Activated naive CD8-positive, alpha-beta T cell treated with anti-CD3 and anti-CD28 coated beads, Interleukin-2, amount 10 ng/mL, durations not matched to agents 7 days and 5 days (primary cell): Measurements from ENCODE around the gene LTB4R. TPM values are rescaled to one million over a fixed set of nuclear protein-coding genes. Genes with fewer than 3 reads are reported as not detected.
"Not testable (repeated sequence)": the region's sequence is repeated elsewhere in the genome, so short reads cannot be mapped to it uniquely, and the experiment has no call there.

Source experiments
- ATAC-seq: fragments of 150-1000 bp; cut with Tn5 transposase; one replicate; pipeline ENCODE4 v1.10.0; 2021; ENCODE audit warnings: low read depth, moderate library complexity
- POLR2A ChIA-PET: fragments of 350-600 bp; sonication (Branson Sonifier 250); formaldehyde crosslinking; loops from one replicate; lab custom pipeline; 2021; ENCODE audit warnings: antibody characterized with exemption; lab: Charles Lee
- DNase-seq: peaks from one replicate; pipeline ENCODE4 v3.0.0; 2021
- H3K27ac Mint-ChIP-seq: one replicate; pipeline ENCODE4 v1.8.0; 2022; ENCODE audit warnings: mild to moderate bottlenecking, mixed read lengths
- H3K27me3 Mint-ChIP-seq: one replicate; pipeline ENCODE4 v1.8.0; 2022; ENCODE audit warnings: mild to moderate bottlenecking, moderate library complexity, mixed read lengths
- H3K36me3 Mint-ChIP-seq: one replicate; pipeline ENCODE4 v1.8.0; 2021; ENCODE audit warnings: mild to moderate bottlenecking, mixed read lengths
- H3K4me1 Mint-ChIP-seq: one replicate; pipeline ENCODE4 v1.8.0; 2021; ENCODE audit warnings: mixed read lengths
- H3K4me3 Mint-ChIP-seq: one replicate; pipeline ENCODE4 v1.8.0; 2022; ENCODE audit warnings: mild to moderate bottlenecking, moderate library complexity, mixed read lengths
- H3K9me3 Mint-ChIP-seq: one replicate; pipeline ENCODE4 v1.8.0; 2021; ENCODE audit warnings: mixed read lengths
- total RNA-seq, 2 experiments: library from RNA; stranded (reverse); gene quantifications; one replicate each; pipeline ENCODE4 v1.2.3, GENCODE V29; 2021

LTB4R gene
- total RNA-seq, 2 experiments from 2014 or later, result 27.0 to 27.8 TPM

DNA sequence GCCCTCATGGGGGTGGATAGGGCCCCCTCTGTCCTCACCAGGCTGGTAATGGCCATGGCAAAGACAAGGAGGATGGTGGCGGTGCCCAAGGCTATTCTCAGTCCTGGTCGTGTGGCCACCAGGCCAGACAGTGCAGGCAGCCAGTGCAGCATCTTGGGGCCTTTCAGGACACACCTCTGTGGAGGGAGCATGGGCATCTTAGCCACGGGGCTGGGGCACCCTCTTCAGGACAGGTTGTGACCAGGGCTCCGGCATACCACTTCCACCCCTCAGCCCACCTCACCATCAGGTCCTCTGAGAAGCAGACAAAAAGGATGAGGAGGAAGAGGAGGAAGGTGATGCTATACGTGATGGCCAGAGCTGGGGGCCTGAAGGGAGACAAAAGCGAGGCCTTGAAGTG lies 12.7 kb downstream of the LTB4R start:
- Mint-ChIP-seq H3K27me3 (peaks cover 13% of the 10 kb centered on the region), H3K9me3 (no peaks in the 10 kb centered on the region), H3K27ac (no peak overlapping the region), H3K36me3 (no peaks in the 10 kb centered on the region), H3K4me3 (no peak overlapping the region), H3K4me1 (peaks cover 19% of the 10 kb centered on the region)
- no peak for ATAC-seq
- DNase-seq, result no peak
- POLR2A ChIA-PET, result no interaction called here

DNA sequence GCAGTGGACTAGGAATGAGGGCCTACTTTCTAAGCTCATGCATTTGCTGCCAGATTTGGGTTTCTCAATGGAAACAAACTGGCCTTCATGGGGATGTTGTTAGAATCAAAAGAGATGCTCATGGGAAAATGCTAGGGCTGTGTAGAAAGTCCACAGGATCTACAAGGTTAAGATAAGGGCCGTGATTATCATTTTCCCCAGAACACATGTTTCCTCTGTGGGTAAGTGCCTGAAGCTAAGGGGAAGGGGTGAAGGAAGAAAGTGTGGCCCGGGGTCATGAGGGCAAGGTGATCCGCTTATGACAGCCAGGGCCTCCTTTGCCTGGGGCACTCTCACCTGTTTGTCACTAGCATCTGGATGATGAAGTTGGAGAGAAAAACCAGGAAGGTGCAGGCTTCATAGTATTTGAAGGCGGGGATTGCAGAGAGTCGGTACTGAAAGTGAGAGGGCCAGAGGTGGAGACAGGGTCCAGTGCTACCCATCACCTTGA lies 13.8 kb downstream of the LTB4R start:
- Mint-ChIP-seq H3K4me1 (peaks cover 29% of the 10 kb centered on the region), H3K27me3 (peaks cover 6% of the 10 kb centered on the region), H3K9me3 (no peaks in the 10 kb centered on the region), H3K27ac (no peak overlapping the region), H3K4me3 (no peak overlapping the region), H3K36me3 (no peaks in the 10 kb centered on the region)
- DNase-seq (no peak), ATAC-seq (no peak)
- POLR2A ChIA-PET, result interaction anchor here (1.2 to 1.4 kb wide), 3 partner anchors 83 to 112 kb away, joined by 3 read pairs; partner anchors contain the start of genes CBLN3 and KHNYN

DNA sequence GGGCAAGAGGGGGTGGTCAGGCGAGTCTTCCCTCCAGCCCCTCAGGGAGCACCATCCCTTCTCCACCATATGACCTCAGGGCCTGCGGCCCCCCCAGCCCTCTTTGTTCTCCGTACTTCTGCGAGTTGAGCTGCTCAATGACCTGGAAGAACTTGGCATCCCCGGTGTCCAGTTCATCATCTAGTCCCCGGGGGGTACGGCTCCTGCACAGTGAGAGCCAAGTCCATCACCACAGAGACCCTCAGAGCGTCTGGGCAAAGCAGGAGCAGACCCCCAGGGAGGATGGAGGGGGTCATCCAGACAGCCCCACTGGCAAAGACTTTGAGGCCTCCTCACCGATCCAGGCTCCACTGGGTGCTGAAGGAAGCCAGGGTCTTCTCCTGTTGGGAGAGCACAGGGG lies 14.7 kb downstream of the LTB4R start:
- Mint-ChIP-seq H3K4me1 (peaks cover 32% of the 10 kb centered on the region), H3K27ac (no peak overlapping the region), H3K36me3 (no peaks in the 10 kb centered on the region), H3K9me3 (no peaks in the 10 kb centered on the region), H3K27me3 (peaks cover 5% of the 10 kb centered on the region), H3K4me3 (no peak overlapping the region)
- no peak for DNase-seq
- POLR2A ChIA-PET, result interaction anchor here (1.3 to 1.4 kb wide), 2 partner anchors 84 to 104 kb away, joined by 3 read pairs; partner anchors contain the start of genes CBLN3 and KHNYN
- no peak for ATAC-seq

DNA sequence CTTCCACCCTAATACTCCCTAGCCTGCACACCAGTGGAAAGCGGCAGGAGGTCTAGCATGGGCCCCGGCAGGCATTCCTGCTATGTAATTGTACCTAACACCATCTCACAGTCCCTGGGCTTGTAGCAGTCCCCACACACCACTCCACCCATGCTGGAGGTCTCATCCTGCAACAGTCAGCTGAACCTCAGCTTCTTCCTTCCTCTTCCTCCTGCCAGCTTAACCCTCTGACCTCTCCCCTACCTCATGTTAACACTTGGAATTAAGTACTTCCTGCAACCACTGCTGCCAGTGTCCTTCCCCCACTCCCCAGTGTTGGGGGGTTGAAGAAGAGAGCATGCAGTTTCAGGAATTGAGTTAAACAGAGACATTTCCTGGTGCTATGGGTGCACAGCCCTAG lies 16.0 kb downstream of the LTB4R start:
- H3K4me3 Mint-ChIP-seq, result peak overlapping the region; percentile 65
- H3K27ac Mint-ChIP-seq, result peak overlapping the region; percentile 86
- POLR2A ChIA-PET, result interaction anchor here (0.6 to 1.5 kb wide), 5 partner anchors 12 to 685 kb away, joined by 3 to 10 read pairs (median 5); partner anchors contain the start of genes KHNYN, RIPK3 and TINF2
- H3K9me3 Mint-ChIP-seq, result no peaks in the 10 kb centered on the region
- H3K4me1 Mint-ChIP-seq, result peaks cover 41% of the 10 kb centered on the region
- no peaks in the 10 kb centered on the region for H3K36me3 Mint-ChIP-seq
- H3K27me3 Mint-ChIP-seq, result peaks cover 9% of the 10 kb centered on the region
- ATAC-seq (no peak), DNase-seq (peak; percentile 32)

DNA sequence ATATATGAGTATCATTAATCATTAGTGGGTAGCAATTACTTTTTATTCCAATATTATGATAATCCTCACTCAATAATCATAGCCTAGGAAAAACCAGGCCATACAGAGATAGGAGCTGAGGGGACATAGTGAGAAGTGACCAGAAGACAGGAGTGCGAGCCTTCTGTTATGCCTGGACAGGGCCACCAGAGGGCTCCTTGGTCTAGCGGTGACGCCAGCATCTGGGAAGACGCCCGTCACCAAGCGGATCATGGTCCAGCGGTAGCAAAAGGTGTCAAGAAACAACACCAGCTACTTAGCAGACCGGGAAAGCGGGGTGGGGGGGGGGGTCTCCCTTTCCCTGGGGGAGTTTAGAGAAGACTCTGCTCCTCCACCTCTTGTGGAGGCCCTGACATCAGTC lies 16.6 kb downstream of the LTB4R start:
- Mint-ChIP-seq H3K27me3 (peaks cover 11% of the 10 kb centered on the region), H3K4me1 (peaks cover 44% of the 10 kb centered on the region)
- H3K4me3 Mint-ChIP-seq, H3K9me3 Mint-ChIP-seq, ATAC-seq, H3K27ac Mint-ChIP-seq, H3K36me3 Mint-ChIP-seq: not testable (repeated sequence)
- peak; percentile 39 for DNase-seq
- POLR2A ChIA-PET, result interaction anchor here (1.0 to 1.5 kb wide), 2 partner anchors 85 to 102 kb away, joined by 5 to 10 read pairs; partner anchors contain the start of genes KHNYN and TINF2

DNA sequence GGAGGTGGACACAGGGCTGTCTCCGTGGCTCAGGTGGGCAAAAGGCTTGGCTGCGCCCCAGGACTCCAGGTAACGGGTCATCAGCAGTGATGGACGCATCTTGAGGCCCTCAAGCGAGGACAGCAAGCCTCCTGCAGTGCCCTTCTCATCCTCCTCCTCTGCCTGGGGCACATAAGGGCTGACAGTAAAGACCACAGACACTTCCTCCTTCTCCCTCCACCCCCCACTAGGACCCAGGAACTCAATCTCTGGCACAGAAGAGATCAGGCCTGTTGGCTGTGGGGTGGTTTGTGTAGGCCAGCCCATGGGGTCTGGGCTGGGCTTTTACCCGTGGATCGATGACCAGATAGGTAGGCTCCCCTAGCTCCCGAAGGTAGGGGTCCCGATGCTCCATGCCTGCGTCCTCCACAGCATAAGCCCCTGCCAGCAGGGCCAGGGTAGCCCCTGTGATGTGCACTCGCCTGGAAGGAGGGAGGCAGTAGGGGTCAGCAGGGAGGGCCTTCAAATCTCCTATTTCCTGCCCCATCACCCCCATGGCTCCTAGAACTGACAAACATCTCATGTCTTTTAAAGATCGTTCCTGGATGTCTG lies 17.9 kb downstream of the LTB4R start:
- peak; percentile 19 for ATAC-seq
- Mint-ChIP-seq H3K27ac (peak overlapping the region; percentile 50), H3K27me3 (peaks cover 22% of the 10 kb centered on the region), H3K9me3 (no peaks in the 10 kb centered on the region), H3K4me3 (no peak overlapping the region), H3K36me3 (no peaks in the 10 kb centered on the region), H3K4me1 (peaks cover 49% of the 10 kb centered on the region)
- POLR2A ChIA-PET, result interaction anchor here (0.8 to 6.8 kb wide), 5 partner anchors 16 to 140 kb away, joined by 3 to 135 read pairs (median 4); partner anchors contain the start of genes CBLN3, IPO4, KHNYN and LTB4R
- peak; percentile 40 for DNase-seq

DNA sequence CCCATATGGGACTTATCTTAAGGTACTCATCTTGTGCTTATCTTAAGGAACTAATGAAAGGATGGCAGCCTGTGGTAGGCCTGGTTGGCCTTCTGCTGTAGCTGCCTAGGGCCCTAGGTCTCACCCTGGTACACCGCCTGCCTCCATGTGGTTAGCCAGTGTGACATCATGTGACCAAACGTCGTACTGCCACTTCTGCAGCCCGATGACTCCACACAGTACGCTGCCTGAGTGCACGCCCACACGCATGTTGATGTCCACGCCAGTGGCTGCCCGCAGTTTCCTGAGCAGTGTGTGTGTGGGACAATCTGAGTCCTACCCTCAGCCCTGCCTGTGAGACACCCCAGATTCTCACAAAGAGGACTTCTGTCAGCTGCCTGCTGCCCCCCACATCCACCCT lies 18.4 kb downstream of the LTB4R start:
- ATAC-seq (peak; percentile 9), DNase-seq (peak; percentile 57)
- peaks cover 24% of the 10 kb centered on the region for H3K27me3 Mint-ChIP-seq
- H3K9me3 Mint-ChIP-seq, result no peaks in the 10 kb centered on the region
- H3K36me3 Mint-ChIP-seq, result no peaks in the 10 kb centered on the region
- H3K27ac Mint-ChIP-seq, result peak overlapping the region; percentile 50
- H3K4me3 Mint-ChIP-seq, result no peak overlapping the region
- peaks cover 52% of the 10 kb centered on the region for H3K4me1 Mint-ChIP-seq
- POLR2A ChIA-PET, result interaction anchor here (1.4 to 6.8 kb wide), 3 partner anchors 17 to 100 kb away, joined by 4 to 135 read pairs (median 7); partner anchors contain the start of genes CBLN3, KHNYN, LTB4R and LTB4R2

DNA sequence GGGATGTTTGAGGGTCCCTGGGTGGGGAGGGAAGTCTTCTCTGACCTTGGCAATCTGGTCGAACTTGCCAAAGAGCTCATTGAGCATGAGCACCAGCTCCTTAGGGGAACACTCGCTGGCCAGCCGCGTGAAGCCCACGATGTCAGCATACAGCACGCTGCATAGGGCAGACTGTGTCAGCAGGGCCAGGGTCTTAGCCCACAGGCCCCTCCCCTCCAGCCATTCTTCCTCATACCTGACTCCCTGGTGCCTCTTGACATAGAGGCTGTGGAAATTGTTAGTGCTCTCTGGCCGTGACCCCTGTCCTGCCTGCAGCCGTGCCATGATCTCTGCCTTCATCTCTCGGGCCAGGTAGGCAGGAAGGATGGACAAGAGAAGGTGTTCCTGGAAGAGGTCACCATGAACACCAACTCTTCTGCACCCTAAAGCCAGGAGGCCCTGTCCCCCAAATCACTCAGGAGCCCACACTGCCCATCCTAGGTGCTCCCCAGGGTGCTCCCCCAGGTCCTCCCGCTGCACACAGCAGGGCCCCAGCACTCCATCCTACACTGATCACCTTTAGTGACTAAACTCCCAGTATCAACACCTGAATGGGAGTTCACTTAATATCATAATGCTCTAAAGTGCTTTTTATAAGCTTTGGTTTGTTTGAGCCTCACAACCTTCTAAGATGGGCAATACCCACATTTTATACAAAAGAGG lies 19.8 kb downstream of the LTB4R start:
- peaks cover 32% of the 10 kb centered on the region for H3K27me3 Mint-ChIP-seq
- DNase-seq, result peak; percentile 31
- peaks cover 5% of the 10 kb centered on the region for H3K36me3 Mint-ChIP-seq
- H3K4me1 Mint-ChIP-seq, result peaks cover 53% of the 10 kb centered on the region
- H3K9me3 Mint-ChIP-seq, result no peaks in the 10 kb centered on the region
- H3K4me3 Mint-ChIP-seq, result no peak overlapping the region
- no peak for ATAC-seq
- H3K27ac Mint-ChIP-seq, result no peak overlapping the region
- POLR2A ChIA-PET, result interaction anchor here (1.4 to 6.8 kb wide), 4 partner anchors 17 to 217 kb away, joined by 5 to 135 read pairs (median 13); partner anchors contain the start of genes CBLN3, DCAF11, KHNYN and LTB4R

DNA sequence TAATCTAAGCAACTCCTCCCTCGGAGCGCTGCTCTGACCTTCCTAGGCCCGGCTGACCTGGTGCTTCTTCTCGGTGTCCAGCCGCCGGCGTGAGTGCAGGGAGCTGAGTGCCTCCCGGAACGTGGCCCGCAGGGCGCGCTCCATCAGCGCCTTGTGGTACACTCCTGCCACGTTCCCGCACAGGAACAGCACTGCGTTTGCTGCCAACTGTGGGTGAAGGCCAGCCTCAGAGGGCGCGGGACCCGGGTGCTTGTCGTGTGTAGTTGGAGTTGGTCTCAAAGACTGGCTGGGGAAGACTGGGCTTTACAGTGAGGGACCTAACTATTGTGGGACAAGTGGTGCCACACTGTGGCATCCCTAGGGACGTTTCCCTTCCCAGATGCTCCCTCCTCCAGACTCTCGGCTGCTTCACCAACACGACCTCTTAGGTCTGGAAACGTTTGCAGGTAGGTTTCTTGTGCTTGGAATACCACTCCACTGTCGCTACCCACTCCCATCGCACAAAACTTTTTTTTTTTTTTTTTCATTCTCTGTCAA lies 20.5 kb downstream of the LTB4R start:
- peaks cover 32% of the 10 kb centered on the region for H3K27me3 Mint-ChIP-seq
- peaks cover 51% of the 10 kb centered on the region for H3K4me1 Mint-ChIP-seq
- H3K36me3 Mint-ChIP-seq, result peaks cover 5% of the 10 kb centered on the region
- H3K9me3 Mint-ChIP-seq, result no peaks in the 10 kb centered on the region
- peak overlapping the region; percentile 82 for H3K4me3 Mint-ChIP-seq
- POLR2A ChIA-PET, result interaction anchor here (0.6 to 6.8 kb wide), 7 partner anchors 18 to 218 kb away, joined by 3 to 135 read pairs (median 9); partner anchors contain the start of genes CBLN3, DCAF11, KHNYN and LTB4R
- DNase-seq (peak; percentile 46), ATAC-seq (no peak)
- H3K27ac Mint-ChIP-seq, result peak overlapping the region; percentile 77

DNA sequence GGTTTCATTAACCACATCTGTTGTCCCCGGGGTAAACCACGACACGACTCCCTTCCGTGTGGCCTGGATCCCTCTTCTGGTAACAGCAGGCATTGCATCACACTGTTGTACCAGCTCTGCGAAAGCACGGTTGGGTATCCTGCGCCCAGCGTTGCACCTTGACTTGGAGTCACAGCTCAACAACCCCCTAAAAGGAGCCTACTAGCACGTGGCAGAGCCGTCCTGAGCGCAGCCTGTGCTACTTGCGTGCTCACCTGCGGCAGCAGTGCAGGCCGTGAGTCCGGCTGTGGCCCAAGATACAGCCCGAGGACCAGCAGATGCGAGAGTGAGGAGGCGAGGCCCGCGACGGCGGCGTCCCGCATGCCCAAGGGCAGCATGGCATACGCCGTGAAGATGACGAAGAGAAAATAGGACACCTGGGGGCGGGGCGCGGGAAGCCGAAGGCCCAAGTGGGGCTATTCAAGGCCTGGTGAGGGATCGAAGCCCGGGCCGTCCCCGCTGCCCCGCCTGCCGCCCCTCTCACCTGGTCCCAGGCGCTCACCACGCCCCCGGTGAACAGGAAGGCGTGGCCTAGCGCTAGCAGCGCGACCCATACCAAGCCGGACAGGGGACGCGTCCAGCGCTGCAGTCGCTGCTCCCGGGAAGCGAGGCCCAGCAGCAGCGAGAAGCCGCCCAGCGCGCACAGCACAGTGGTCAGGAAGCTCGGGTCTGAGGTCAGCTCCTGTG lies 21.1 kb downstream of the LTB4R start:
- H3K4me3 Mint-ChIP-seq, result peak overlapping the region; percentile 82
- H3K27me3 Mint-ChIP-seq, result peaks cover 32% of the 10 kb centered on the region
- ATAC-seq (peak; percentile 73), DNase-seq (peak; percentile 76)
- H3K4me1 Mint-ChIP-seq, result peaks cover 46% of the 10 kb centered on the region
- peak overlapping the region; percentile 77 for H3K27ac Mint-ChIP-seq
- peaks cover 6% of the 10 kb centered on the region for H3K36me3 Mint-ChIP-seq
- POLR2A ChIA-PET, result interaction anchor here (0.6 to 6.8 kb wide), 10 partner anchors 19 to 218 kb away, joined by 3 to 135 read pairs (median 8); partner anchors contain the start of genes CBLN3, DCAF11, IRF9 and KHNYN
- H3K9me3 Mint-ChIP-seq, result no peaks in the 10 kb centered on the region

DNA sequence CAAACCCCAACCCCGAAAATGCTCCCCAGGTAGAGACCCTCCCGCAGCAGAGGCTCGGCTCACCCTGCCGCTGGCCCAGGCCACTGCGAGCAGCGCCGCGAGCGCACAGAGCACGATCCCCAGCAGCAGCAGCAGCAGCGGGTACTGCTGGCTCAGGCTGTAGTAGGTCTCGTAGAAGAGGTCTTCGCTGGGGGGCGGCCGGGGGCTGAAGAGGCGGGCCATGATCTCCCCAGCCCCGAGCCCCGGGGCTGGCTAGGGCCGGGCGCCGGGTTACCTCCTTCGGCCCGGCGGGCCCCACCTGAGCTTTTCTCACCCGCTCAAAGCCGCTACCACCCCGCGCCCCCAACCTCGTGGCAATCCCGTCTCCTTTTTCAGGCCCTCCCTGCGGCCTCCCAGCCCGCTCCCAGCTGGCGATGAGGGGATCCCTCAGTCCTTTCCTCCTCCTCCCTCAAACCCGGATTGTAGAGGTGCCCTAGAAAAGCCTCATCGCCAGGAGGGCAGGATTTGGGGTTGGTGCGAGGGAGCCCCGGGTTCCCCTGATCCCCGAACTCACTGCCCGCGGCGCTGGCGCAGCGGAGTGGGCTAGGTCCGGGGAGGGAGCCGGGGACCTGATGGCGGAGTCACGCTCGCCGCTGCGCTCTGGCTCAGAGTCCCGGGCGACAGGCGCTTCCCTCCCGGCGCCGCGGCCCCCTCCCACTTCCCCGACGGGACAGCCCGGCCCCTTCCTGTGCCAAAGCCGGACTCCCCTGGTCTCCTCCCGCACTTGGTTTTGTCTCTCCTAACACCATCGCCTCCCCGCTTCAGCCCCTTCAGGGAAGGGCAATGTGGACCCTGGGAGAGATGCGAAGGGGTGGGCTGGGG lies 23.4 kb downstream of the LTB4R start, which contains the start of gene ADCY4:
Gene ADCY4, minus strand, starts transcription at position 641 of the 861 bp plus-strand sequence. Its CDS starts 419 bp downstream, at position 222.
- peak; percentile 19 for ATAC-seq
- POLR2A ChIA-PET, result interaction anchor here (1.0 to 6.8 kb wide), 6 partner anchors 23 to 95 kb away, joined by 3 to 135 read pairs (median 9); partner anchors contain the start of genes CBLN3, KHNYN, LTB4R and TINF2
- Mint-ChIP-seq H3K27ac (no peak within 1 kb of the TSS), H3K4me3 (peak within 1 kb of the TSS; percentile 56), H3K36me3 (peaks cover 14% of the 10 kb centered on the region), H3K27me3 (peaks cover 32% of the 10 kb centered on the region), H3K9me3 (no peaks in the 10 kb centered on the region), H3K4me1 (peaks cover 39% of the 10 kb centered on the region)
- peak; percentile 58 for DNase-seq
